Fibroblast of the conjunctiva (primary cell): ENCODE measurements around the gene LBX2.

Experiments
- DNase-seq: peaks from one replicate; pipeline ENCODE4 v3.0.0-alpha.2; 2010; ENCODE audit warnings: low read depth

The LBX2 gene

GRCh38 chr2:74525717-74526648 is 26.6 kb upstream of the LBX2 start, which contains the start of gene DQX1:
TSS of gene DQX1 (minus strand) at chr2:74526231. CDS start at chr2:74525729, 502 bp downstream.
- DNase-seq: no peak

DNA sequence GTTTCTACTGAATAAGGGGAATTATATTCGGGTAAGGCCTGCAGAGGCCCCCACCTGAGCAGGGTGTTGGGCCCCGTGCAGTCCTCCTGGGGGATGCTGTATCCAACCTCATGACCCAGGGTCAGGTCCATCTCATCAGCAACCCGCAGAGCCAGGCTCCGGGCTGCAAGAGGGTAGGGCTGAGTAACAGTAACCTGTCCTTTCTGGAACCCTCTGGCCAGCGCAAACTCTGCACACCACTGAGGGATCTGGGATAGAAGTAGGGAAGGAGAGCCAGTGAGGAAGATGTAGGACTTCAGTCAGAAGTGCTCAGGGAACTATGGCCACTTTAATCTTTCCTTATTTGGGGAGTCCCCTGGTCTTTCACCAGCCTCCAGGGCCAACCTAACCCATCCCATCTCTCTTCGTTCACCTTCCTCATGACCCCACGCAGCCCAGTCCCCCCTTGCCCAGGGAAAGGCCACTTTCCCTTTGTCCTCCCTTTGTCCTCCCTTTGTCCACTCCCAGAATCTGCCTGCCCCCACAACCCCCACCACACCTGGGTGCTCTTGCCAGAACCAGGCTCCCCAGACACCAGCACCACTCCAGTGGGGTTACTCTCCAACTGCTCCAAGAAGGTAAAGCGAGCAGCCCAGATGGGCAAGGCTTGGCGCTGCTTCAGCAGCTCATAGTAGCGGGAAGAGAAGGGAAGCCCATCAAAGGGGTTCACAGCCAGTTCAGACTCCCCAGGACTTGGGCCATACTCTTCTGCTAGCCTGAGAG is 25.7 kb upstream of the LBX2 start:
- no peak for DNase-seq

DNA sequence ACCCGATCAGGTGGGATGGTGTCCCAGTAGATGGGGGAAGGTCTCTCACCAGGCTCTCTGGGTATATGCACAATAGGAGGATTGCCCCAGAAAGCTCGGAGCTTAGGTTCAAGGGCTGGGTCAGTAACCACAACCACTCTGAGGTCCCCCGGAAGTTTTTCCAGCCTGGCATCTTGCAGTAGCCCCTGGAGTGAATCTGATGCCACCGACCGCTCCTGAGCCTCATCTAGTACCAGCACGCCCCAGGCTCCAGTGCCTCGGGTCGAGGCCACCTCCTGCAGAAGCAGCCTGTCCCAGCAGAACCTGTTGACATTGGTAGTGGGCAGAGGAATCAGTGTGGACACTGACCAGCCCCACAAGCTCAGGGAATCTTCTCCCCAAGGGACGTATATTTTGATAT is 24.6 kb upstream of the LBX2 start:
- no peak for DNase-seq

DNA sequence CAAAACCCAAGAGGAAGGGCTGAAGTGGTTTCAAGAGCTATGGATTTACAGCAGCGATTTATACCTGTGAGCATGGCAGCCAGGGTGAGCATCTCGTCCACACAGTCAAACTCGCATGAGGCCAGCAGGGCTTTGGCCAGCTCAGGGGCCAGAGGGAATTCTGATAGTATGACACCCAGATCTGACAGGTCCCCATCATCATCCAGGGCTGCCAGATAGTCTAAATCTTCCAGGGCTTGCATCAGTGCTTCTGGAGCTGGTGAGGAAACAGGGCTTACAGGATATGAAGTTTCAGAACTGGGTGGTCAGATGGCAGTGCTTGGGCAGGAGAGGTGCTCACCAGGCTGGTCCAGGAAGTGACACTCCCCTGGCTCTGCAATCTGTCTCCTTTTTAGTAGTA is 23.1 kb upstream of the LBX2 start:
- DNase-seq: no peak

GRCh38 chr2:74516650-74517049 is 17.2 kb upstream of the LBX2 start:
- DNase-seq: no peak

GRCh38 chr2:74515981-74516633 is 16.7 kb upstream of the LBX2 start:
- DNase-seq: no peak

GRCh38 chr2:74515271-74515980 is 16.0 kb upstream of the LBX2 start:
- DNase-seq: no peak

DNA sequence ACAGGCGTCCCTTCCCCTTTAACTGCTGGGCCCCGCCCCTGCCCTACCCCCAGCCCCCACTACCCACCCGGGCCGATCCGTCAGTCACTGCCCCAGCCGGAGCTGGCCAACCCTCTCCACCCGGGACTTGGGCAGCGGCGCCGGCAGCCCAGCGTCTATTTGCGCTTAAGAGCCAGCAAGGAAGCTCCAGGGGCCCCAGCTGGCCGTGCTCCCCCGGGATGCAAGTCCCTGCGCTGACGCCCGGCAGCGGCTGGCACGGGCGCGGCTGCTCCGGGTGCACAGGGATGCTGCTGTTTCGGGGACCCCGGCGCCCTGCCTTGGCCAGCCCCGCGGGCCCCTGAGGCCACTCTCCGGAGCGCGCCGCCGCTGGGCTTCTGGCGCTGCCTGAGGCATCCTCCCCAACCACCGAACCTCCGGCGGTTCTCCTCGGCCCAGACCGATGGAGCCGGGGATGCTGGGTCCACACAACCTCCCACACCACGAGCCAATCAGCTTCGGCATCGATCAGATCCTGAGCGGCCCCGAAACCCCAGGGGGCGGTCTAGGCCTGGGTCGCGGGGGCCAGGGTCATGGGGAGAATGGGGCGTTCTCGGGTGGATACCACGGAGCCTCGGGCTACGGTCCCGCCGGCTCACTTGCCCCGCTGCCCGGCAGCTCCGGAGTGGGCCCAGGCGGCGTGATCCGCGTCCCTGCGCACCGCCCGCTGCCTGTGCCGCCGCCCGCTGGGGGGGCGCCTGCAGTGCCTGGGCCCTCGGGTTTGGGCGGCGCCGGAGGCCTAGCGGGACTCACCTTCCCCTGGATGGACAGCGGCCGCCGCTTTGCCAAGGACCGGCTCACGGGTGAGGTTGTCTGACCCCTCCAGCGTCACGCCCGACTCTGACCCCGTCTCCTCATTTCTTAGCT is 15.2 kb upstream of the LBX2 start, which contains the start of gene TLX2:
Gene TLX2, plus strand, starts transcription at position 83 of the 903 bp plus-strand sequence. Its CDS starts 357 bp downstream, at position 440.
- no peak for DNase-seq

- no peak for DNase-seq
Measured at GRCh38 chr2:74513605-74514367, 14.4 kb upstream of the LBX2 start.

DNA sequence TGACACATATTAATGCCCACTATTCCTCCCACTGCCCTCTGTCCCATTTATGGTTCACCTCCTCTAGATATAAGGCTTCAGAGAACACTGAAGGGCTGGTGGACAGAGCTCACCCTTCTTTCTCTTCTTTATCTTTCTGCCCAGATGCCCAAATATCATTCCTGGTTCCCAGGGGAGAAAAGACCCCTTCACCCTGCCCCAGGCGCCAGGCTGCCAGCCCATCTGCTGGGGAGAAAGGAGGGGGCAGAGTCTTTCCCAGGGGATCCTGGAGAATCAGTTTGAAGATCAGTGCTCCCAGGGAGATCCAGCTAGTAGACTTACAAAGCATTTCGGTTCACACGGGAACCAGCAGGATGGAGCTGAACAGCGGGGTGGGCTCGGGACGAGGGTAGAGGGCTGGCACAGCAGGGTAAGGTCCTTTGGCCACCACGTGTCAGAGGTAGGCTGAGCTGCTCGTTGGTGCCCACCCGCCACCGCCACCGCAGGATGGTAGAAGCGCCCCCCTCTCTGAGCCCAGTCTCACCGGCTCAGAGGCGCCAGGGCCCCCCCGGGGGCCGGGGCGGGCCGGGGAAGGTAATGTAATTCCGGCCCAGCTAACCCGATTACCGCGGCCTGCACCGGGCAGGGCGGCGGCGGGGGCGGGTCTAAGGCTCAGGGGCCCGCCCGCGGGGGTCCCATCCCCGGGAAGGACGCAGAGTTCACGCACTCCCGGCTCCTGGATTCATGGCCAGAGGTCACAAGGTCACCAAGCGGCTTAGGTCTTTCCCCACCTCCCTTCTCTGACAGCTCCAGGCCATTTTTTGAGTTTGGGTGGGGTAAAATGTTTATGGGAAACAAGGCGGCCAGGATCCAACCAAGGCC is 13.6 kb upstream of the LBX2 start:
- no peak for DNase-seq

GRCh38 chr2:74511104-74511989 is 11.9 kb upstream of the LBX2 start:
- no peak for DNase-seq

GRCh38 chr2:74510272-74510671 is 10.9 kb upstream of the LBX2 start:
- no peak for DNase-seq

- peak; percentile 49 for DNase-seq
Measured at GRCh38 chr2:74507926-74508520, 8.6 kb upstream of the LBX2 start.

DNA sequence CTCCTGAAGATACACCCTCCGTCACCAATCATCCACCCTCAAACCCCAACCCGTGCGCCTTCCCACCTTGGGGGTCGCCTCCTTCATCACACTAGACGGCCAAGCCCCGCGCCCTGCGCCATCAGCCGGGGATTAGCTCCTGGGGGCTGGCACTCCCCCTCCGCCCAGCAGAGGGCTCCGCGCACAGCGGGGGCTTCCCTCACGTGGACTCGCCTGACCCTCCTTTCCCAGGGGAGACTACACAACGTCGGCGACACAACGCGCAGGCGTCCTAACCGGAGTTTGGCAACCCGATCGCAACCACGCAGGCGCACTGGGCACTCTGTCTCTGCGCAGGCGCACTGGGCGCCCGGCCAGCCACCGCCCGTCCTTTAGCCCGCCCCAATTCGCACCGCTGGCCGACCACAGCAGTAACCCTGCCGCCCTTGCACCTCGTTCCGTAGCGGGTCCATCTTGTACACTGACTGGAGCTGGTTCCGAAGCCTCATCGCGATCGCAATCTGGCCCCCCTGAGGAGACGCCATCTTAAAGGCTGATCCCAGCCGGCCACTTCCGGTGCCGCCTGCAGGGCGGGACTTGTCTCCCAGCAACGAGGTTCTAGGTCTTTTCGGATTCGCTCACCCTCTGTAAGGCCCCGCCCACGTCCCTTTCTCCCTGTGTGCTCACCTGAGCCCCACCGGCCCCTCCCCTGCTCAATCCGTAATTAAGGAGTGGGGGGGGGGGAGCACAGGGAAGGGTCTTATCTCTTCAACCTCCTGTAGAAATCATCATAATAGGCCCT is 7.9 kb upstream of the LBX2 start, which contains the start of gene PCGF1:
Gene PCGF1, minus strand, starts transcription at position 551 of the 781 bp plus-strand sequence. Its CDS starts 27 bp downstream, at position 524.
- DNase-seq: peak; percentile 98

DNA sequence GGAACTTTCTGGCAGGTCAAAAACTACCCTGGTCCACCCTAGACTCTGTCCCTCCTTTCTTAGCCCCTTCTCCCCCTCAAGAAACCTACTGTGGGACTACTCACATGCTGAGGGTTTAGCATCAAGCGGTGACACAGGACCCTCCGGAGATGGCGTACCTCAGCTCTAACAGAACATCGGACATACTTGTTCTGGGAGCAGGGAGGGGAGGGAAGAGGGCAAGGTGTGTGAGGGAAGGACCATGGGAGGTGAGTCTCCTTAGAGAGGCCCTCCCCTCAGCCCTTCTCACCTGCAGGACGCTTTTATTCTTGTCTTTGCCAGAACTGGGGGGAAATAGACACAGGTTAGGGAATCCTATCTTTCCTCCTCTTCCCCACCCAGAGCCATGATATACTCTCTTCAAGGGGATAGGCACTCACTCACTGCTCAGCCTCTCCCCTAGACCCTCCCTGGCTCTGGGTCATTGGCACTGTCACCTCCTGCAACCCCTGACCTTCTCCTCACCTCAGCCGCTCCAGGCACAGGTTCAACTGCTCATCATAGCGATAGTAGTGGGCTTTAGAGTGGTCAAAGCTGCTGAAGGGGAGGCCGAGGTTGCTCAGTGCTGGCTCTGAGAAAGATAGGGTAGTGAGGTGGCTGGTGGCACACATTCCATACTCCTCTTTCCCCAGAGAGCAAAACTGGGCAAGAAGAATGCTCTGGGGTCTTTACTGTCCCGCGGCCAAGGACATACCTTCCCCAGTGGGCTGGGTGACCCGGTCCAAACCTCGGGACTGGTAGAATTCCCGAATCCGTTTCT is 6.2 kb upstream of the LBX2 start:
- DNase-seq: no peak

DNA sequence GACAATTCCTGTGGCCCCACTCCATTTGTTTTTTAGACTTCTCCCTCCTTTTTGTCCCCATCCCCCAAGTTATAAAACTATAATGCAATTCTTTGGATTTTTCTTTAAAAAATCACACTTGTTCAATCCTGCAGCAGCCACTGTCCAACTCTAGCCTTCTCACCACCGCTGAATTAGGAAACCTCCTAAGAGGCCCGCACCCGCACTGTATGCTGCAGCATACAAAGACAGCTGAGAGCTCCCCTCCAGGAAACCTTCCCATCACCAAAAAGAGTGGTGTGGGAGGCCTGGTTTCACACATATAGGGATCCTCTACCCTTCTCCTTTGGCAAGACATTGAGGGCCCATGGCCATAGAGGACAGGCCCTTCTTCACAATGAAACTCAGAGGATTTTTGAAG is 5.2 kb upstream of the LBX2 start:
- no peak for DNase-seq
